B cell (primary cell): Measurements from ENCODE around the gene CYP27B1.

Source experiments
- EZH2 ChIP-seq: IDR thresholded peaks from 2 replicates; pipeline ENCODE4 v1.6.1; 2012; ENCODE audit warnings: borderline replicate concordance, low read depth, mild to moderate bottlenecking, moderate library complexity, low read length; ENCODE audit not compliant: insufficient read depth, poor library complexity, severe bottlenecking
- TF ChIP-seq, protein P1 (sequence below): fragments of 200-600 bp; IDR thresholded peaks from one replicate; pipeline ENCODE4 v1.8.0; 2022; ENCODE audit warnings: antibody characterized with exemption, mild to moderate bottlenecking

DNA sequence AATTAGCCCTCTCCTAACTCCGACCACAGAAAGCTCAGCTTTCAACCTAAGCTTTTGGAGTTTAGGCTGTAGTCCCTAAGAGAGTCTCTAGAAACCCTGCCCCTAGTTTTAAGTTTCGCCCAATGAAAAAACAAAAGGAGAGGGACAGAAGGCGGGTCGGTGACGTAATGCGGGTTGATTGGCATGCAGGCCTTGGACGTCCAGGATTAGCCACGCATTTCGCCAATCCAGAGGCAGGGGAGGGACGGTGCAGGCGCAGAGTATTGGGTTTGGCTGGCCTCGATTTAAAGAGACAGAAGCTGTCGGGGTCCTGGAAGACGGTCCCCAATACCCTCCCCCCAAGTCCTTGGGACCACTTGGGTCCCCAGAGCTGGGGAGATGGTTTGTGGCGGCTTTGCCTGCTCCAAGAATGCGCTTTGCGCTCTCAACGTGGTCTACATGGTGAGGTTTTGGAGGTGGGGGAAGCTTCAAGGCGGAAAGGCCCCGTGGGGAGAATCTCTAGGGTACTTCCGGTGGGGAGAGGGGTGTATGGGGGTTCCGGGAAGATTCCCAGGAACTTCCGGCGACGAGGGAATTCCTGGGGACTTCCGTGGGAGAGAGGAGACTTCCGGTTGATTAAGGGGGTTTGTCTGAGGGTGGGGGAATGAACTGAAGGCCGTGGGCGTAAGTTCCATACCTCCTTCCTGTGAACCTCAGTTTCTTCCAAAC lies 21.9 kb downstream of the CYP27B1 start, which contains the start of gene TSPAN31:
- TF ChIP-seq, protein P1, sequence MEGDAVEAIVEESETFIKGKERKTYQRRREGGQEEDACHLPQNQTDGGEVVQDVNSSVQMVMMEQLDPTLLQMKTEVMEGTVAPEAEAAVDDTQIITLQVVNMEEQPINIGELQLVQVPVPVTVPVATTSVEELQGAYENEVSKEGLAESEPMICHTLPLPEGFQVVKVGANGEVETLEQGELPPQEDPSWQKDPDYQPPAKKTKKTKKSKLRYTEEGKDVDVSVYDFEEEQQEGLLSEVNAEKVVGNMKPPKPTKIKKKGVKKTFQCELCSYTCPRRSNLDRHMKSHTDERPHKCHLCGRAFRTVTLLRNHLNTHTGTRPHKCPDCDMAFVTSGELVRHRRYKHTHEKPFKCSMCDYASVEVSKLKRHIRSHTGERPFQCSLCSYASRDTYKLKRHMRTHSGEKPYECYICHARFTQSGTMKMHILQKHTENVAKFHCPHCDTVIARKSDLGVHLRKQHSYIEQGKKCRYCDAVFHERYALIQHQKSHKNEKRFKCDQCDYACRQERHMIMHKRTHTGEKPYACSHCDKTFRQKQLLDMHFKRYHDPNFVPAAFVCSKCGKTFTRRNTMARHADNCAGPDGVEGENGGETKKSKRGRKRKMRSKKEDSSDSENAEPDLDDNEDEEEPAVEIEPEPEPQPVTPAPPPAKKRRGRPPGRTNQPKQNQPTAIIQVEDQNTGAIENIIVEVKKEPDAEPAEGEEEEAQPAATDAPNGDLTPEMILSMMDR: no peak
- TF ChIP-seq EZH2: no peak
